Tongue (tissue), 2 donors: ENCODE data around the gene TMEM147. TPM values are rescaled to one million over a fixed set of nuclear protein-coding genes. Genes with fewer than 3 reads are reported as not detected.
A peak's percentile ranks its signal among the peaks of the same experiment; 100 is the strongest.
"Not testable (repeated sequence)": the region's sequence is repeated elsewhere in the genome, so short reads cannot be mapped to it uniquely, and the experiment has no call there.

Experiments
- DNase-seq: peaks from one replicate; pipeline ENCODE4 v3.0.0-alpha.2; 2015
- total RNA-seq: library from RNA; depleted of rRNA; stranded (reverse); fragments of >200 nt; gene quantifications from one replicate; pipeline ENCODE4 v1.2.3, GENCODE V29; 2014

Gene TMEM147
- total RNA-seq, 1 donor from 2014 or later, result 30.6 TPM

GRCh38 chr19:35563207-35563829 lies 17.9 kb downstream of the TMEM147 start, which contains the start of gene ATP4A:
Gene ATP4A, minus strand, starts transcription at chr19:35563658. Its CDS starts 29 bp downstream, at chr19:35563629.
- DNase-seq, result no peak

- no peak for DNase-seq
These were observed 19.8 kb downstream of the TMEM147 start for GRCh38 chr19:35565016-35565856.

- no peak for DNase-seq
These were observed 21.3 kb downstream of the TMEM147 start for GRCh38 chr19:35566738-35567137.

GRCh38 chr19:35569281-35569781 lies 23.9 kb downstream of the TMEM147 start:
- DNase-seq, result no peak

GRCh38 chr19:35571406-35571965 lies 26.1 kb downstream of the TMEM147 start:
- DNase-seq, result peak; percentile 50

- no peak for DNase-seq
These were observed 32.5 kb downstream of the TMEM147 start for GRCh38 chr19:35577918-35578317.

GRCh38 chr19:35578707-35579106 lies 33.3 kb downstream of the TMEM147 start:
- DNase-seq, result no peak

- no peak for DNase-seq
These were observed 37.3 kb downstream of the TMEM147 start for GRCh38 chr19:35582760-35583159.

- DNase-seq, result no peak
These were observed 40.4 kb downstream of the TMEM147 start, which contains the start of gene PMIS2 for GRCh38 chr19:35585848-35586247. Gene PMIS2, plus strand, starts transcription at chr19:35586173. Its CDS starts 87 bp downstream, at chr19:35586260.

GRCh38 chr19:35587321-35587720 lies 41.9 kb downstream of the TMEM147 start:
- DNase-seq, result no peak

- DNase-seq, result no peak
These were observed 45.4 kb downstream of the TMEM147 start for GRCh38 chr19:35590875-35591274.

GRCh38 chr19:35592226-35592625 lies 46.8 kb downstream of the TMEM147 start:
- peak; percentile 71 for DNase-seq

- not testable (repeated sequence) for DNase-seq
These were observed 49.6 kb downstream of the TMEM147 start for GRCh38 chr19:35595026-35595425.

- no peak for DNase-seq
These were observed 50.5 kb downstream of the TMEM147 start for GRCh38 chr19:35595928-35596327.

- DNase-seq, result no peak
These were observed 51.1 kb downstream of the TMEM147 start for GRCh38 chr19:35596366-35596999.

Other genes with a start within 250 kb of the TMEM147 start
- 7.4 TPM for gene CD22, start 216.4 kb upstream of the TMEM147 start, total RNA-seq
- gene FFAR1, start 197.7 kb upstream of the TMEM147 start, total RNA-seq, result not detected
- gene FFAR3, start 187.2 kb upstream of the TMEM147 start, total RNA-seq, result not detected
- gene GPR42, start 174.6 kb upstream of the TMEM147 start, total RNA-seq, result not detected
- 15.6 TPM for gene FFAR2, start 97.4 kb upstream of the TMEM147 start, total RNA-seq
- 9.6 TPM for gene KRTDAP, start 55.2 kb upstream of the TMEM147 start, total RNA-seq
- 25.7 TPM for gene DMKN, start 32.0 kb upstream of the TMEM147 start, total RNA-seq
- gene SBSN, start 17.3 kb upstream of the TMEM147 start, total RNA-seq, result 15.6 TPM
- gene GAPDHS, start 12.2 kb upstream of the TMEM147 start, total RNA-seq, result not detected
- not detected for gene ATP4A, start 18.0 kb downstream of the TMEM147 start, total RNA-seq
- not detected for gene PMIS2, start 40.5 kb downstream of the TMEM147 start, total RNA-seq
- gene HAUS5, start 67.1 kb downstream of the TMEM147 start, total RNA-seq, result 10.8 TPM
- 39.9 TPM for gene RBM42, start 83.4 kb downstream of the TMEM147 start, total RNA-seq
- not detected for gene ETV2, start 96.1 kb downstream of the TMEM147 start, total RNA-seq
- gene COX6B1, start 102.7 kb downstream of the TMEM147 start, total RNA-seq, result 440 TPM
- gene UPK1A, start 120.9 kb downstream of the TMEM147 start, total RNA-seq, result not detected
- gene ZBTB32, start 158.9 kb downstream of the TMEM147 start, total RNA-seq, result not detected
- gene KMT2B, start 172.4 kb downstream of the TMEM147 start, total RNA-seq, result 13.1 TPM
- 2.3 TPM for gene IGFLR1, start 196.8 kb downstream of the TMEM147 start, total RNA-seq
- 11.3 TPM for gene U2AF1L4, start 199.8 kb downstream of the TMEM147 start, total RNA-seq
- 4.2 TPM for gene PSENEN, start 200.0 kb downstream of the TMEM147 start, total RNA-seq
- gene LIN37, start 202.9 kb downstream of the TMEM147 start, total RNA-seq, result 6.7 TPM
- 152 TPM for gene HSPB6, start 211.4 kb downstream of the TMEM147 start, total RNA-seq
- gene PROSER3, start 212.6 kb downstream of the TMEM147 start, total RNA-seq, result 4.4 TPM
- gene ARHGAP33, start 229.9 kb downstream of the TMEM147 start, total RNA-seq, result 26.3 TPM